Left cardiac atrium (tissue), 4 donors: ENCODE measurements around the gene MS4A14. TPM values are rescaled to one million over a fixed set of nuclear protein-coding genes. Genes with fewer than 3 reads are reported as not detected.

Experiments
- ATAC-seq, 2 donors: fragments of 200-7000 bp; cut with Tn5 transposase; one replicate each; pipeline ENCODE4 v1.9.1; 2020; ENCODE audit warnings: mild to moderate bottlenecking in 2 of 2, moderate library complexity in 2 of 2
- DNase-seq: peaks from one replicate; pipeline ENCODE4 v3.0.0-alpha.2; 2020
- intact Hi-C, 2 donors: fragments of 100-400 bp; cut with DNase I; formaldehyde crosslinking; loops; one replicate each; pipeline versions ENCODE4 v1.14.1 to v1.15.1; 2022 to 2023
- total RNA-seq, 2 donors: library from RNA; stranded (reverse); fragmentation: NEBNext Ultra II Directional; extraction: Animal tissue kit (Norgen Biotek cat#: 25700); gene quantifications; one replicate each; pipeline ENCODE4 v1.2.1, GENCODE V29; 2021
- donor health status: DM: no; HTN: yes; CAD: no.
- donor health status: DM: no; HTN: yes; CAD: no; lungs with severe emphysema.
- donor health status: DM: yes; HTN: yes; CAD: no.
- donor health status: Dilated cardiomyopathy.

MS4A14 gene
- total RNA-seq, 2 donors from 2014 or later: 1.4 to 1.5 TPM

GRCh38 chr11:60459345-60459744, 63.1 kb downstream of the MS4A14 start:
- intact Hi-C loops: no loop called here
- no peak for DNase-seq
- no peak for ATAC-seq

Other genes starting within 250 kb of the MS4A14 start
- 100 to 1,000 TPM in 1 of 2 donors, 10 to 100 TPM in 1; 62.5 to 155 TPM for gene MS4A6A, start 213.4 kb upstream of the MS4A14 start, total RNA-seq
- 1 to 10 TPM in 1 of 2 donors, under 1 TPM in 1; 0.52 to 3.1 TPM for gene MS4A4E, start 153.3 kb upstream of the MS4A14 start, total RNA-seq
- gene MS4A4A, start 115.8 kb upstream of the MS4A14 start, total RNA-seq: 10 to 100 TPM; 26.4 to 43.9 TPM
- gene MS4A6E, start 69.2 kb upstream of the MS4A14 start, total RNA-seq: under 1 TPM in 1 of 2 donors, not detected in 1; 0.47 TPM
- gene MS4A7, start 17.9 kb upstream of the MS4A14 start, total RNA-seq: 10 to 100 TPM; 33.1 to 37.1 TPM
- gene MS4A5, start 33.1 kb downstream of the MS4A14 start, total RNA-seq: not detected
- gene MS4A1, start 59.4 kb downstream of the MS4A14 start, total RNA-seq: under 1 TPM; 0.26 to 0.47 TPM
- not detected for gene MS4A12, start 96.3 kb downstream of the MS4A14 start, total RNA-seq
- gene MS4A13, start 118.9 kb downstream of the MS4A14 start, total RNA-seq: not detected